Measurements from ENCODE around the gene METTL18. TPM values are rescaled to one million over a fixed set of nuclear protein-coding genes. Genes with fewer than 3 reads are reported as not detected.

Gene METTL18
- total and polyA plus RNA-seq, 2 of the 13 experiments (the other 11 are each of a cell fraction or from before 2014, with no cell fraction given): 2.7 to 6.7 TPM

DNA sequence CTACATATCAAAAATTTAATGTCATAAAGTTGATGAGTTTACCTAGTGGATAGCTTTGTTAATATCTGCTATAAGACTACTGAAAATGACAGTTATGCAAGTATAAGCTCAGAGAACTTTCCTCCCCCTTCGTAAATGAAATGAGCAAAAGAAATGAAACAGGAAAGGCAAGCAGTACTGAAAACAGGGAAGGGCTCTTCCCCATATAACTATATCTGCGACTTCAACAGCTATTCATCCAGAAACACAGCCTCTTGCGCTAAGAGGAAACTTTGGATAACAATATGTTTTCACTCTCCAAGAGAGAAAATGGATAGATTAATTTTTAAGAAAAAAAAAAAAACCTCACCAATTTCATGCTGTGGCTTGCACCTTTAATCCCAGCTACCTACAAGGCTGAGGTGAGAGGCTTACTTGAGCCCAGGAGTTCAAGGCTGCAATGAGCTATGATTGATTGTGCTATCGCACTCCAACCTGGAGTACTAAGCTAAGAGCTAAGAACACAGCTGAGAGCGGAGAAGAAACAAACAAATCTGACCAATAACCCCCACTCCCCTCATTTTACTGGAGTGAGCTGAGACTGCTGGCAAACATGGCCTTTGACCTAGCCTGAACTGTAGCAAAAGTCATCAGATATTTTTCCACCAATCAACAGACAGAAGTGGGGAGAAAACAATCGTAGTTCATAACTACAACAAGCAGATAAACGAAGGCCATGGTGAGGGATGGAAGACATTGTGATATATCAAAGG lies 29.0 kb downstream of the METTL18 start (continued):
- TF ChIP-seq ZMAT3 (CRISPR knock-in tag; conservative IDR thresholded peaks at IDR 0.05) (no peak), MED1 (CRISPR knock-in tag; IDR thresholded peaks at IDR 0.05) (peak; percentile 43), ZFP36 (IDR thresholded peaks at IDR 0.05; ENCODE audit: borderline replicate concordance, low read depth, low read length, partially characterized antibody) (no peak), EP300 (IDR thresholded peaks at IDR 0.05; ENCODE audit: low read depth in 2 of 2, low read length in 2 of 2) (peak in 1 of 2 experiments; percentile 62; a peak in 2 of 4 replicates), EP300 (CRISPR knock-in tag; IDR thresholded peaks at IDR 0.05; ENCODE audit: borderline replicate concordance) (no peak), FOXO1 (CRISPR knock-in tag; IDR thresholded peaks at IDR 0.05) (peak; percentile 19; the same call in 1 of the 2 replicates), SOX5 (CRISPR knock-in tag; IDR thresholded peaks at IDR 0.05; ENCODE audit: borderline replicate concordance) (peak; percentile 55), POGZ (CRISPR knock-in tag; IDR thresholded peaks at IDR 0.05) (no peak), GPBP1L1 (CRISPR knock-in tag; IDR thresholded peaks at IDR 0.05) (no peak), MZF1 (CRISPR knock-in tag; IDR thresholded peaks at IDR 0.05; ENCODE audit: borderline replicate concordance) (no peak), HNF4G (IDR thresholded peaks at IDR 0.05; ENCODE audit: borderline replicate concordance, low read depth, low read length) (peak; percentile 48; the same call in 1 of the 2 replicates), HNF4G (CRISPR knock-in tag; IDR thresholded peaks at IDR 0.05; ENCODE audit: borderline replicate concordance, low read depth) (no peak), ZNF775 (CRISPR knock-in tag; IDR thresholded peaks at IDR 0.05; ENCODE audit: borderline replicate concordance) (no peak), AHR (CRISPR knock-in tag; IDR thresholded peaks at IDR 0.05) (no peak), FOXA3 (CRISPR knock-in tag; IDR thresholded peaks at IDR 0.05) (peak; percentile 74), NR2F6 (IDR thresholded peaks at IDR 0.05) (peak; percentile 91), NR2F6 (CRISPR knock-in tag; IDR thresholded peaks at IDR 0.05) (peak; percentile 82), NR2F1 (CRISPR knock-in tag; IDR thresholded peaks at IDR 0.05) (peak; percentile 77 to 81; a peak in 3 of 4 replicates), ZNF251 (CRISPR knock-in tag; IDR thresholded peaks at IDR 0.05) (no peak)
- TF ChIP-seq, protein P1, sequence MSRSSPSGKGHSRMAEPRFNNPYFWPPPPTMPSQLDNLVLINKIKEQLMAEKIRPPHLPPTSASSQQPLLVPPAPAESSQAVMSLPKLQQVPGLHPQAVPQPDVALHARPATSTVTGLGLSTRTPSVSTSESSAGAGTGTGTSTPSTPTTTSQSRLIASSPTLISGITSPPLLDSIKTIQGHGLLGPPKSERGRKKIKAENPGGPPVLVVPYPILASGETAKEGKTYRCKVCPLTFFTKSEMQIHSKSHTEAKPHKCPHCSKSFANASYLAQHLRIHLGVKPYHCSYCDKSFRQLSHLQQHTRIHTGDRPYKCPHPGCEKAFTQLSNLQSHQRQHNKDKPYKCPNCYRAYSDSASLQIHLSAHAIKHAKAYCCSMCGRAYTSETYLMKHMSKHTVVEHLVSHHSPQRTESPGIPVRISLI (CRISPR knock-in tag; IDR thresholded peaks at IDR 0.05; ENCODE audit: borderline replicate concordance): no peak
- TF ChIP-seq, protein P2, sequence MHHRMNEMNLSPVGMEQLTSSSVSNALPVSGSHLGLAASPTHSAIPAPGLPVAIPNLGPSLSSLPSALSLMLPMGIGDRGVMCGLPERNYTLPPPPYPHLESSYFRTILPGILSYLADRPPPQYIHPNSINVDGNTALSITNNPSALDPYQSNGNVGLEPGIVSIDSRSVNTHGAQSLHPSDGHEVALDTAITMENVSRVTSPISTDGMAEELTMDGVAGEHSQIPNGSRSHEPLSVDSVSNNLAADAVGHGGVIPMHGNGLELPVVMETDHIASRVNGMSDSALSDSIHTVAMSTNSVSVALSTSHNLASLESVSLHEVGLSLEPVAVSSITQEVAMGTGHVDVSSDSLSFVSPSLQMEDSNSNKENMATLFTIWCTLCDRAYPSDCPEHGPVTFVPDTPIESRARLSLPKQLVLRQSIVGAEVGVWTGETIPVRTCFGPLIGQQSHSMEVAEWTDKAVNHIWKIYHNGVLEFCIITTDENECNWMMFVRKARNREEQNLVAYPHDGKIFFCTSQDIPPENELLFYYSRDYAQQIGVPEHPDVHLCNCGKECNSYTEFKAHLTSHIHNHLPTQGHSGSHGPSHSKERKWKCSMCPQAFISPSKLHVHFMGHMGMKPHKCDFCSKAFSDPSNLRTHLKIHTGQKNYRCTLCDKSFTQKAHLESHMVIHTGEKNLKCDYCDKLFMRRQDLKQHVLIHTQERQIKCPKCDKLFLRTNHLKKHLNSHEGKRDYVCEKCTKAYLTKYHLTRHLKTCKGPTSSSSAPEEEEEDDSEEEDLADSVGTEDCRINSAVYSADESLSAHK (CRISPR knock-in tag; IDR thresholded peaks at IDR 0.05; ENCODE audit: borderline replicate concordance): no peak
- TF ChIP-seq, protein P3, sequence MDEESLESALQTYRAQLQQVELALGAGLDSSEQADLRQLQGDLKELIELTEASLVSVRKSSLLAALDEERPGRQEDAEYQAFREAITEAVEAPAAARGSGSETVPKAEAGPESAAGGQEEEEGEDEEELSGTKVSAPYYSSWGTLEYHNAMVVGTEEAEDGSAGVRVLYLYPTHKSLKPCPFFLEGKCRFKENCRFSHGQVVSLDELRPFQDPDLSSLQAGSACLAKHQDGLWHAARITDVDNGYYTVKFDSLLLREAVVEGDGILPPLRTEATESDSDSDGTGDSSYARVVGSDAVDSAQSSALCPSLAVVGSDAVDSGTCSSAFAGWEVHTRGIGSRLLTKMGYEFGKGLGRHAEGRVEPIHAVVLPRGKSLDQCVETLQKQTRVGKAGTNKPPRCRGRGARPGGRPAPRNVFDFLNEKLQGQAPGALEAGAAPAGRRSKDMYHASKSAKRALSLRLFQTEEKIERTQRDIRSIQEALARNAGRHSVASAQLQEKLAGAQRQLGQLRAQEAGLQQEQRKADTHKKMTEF (CRISPR knock-in tag; IDR thresholded peaks at IDR 0.05): no peak; the same call in 1 of the 2 replicates
